Spleen (tissue), 7 donors: ENCODE measurements around the gene TRAPPC11.

Source experiments
- CTCF ChIP-seq, 11 experiments: fragments of 200-600 bp in 7 of 11; fragments of 450-650 bp in 4 of 11; sonication (generic) in 4 of 11; IDR thresholded peaks in 8 of 11; conservative IDR thresholded peaks in 3 of 11; 1 replicate in 7 of 11; 2 replicates in 4 of 11; pipeline versions ENCODE4 v1.4.0 to v1.8.0; 2016 to 2021; ENCODE audit warnings: antibody characterized with exemption in 11 of 11, inconsistent platforms in 4 of 11, mild to moderate bottlenecking in 1 of 11
- POLR2A ChIP-seq, 3 donors: fragments of 450-650 bp; IDR thresholded peaks; one replicate each; pipeline ENCODE4 v1.5.1; 2017; ENCODE audit warnings: antibody characterized with exemption in 3 of 3, mild to moderate bottlenecking in 1 of 3
- POLR2AphosphoS5 ChIP-seq, 3 donors: sonication (generic); formaldehyde crosslinking; IDR thresholded peaks; one replicate each; pipeline ENCODE4 v1.5.1; 2017; ENCODE audit warnings: antibody characterized with exemption in 3 of 3
- donor health status: DM: no; HTN: no; CAD: no; lungs with moderate emphysema.
- donor health status: DM: no; HTN: no; CAD: no.
- donor health status: DM: no; HTN: no; CAD: no.

GRCh38 chr4:183635321-183635720 lies 23.8 kb upstream of the TRAPPC11 start:
- TF ChIP-seq CTCF (IDR thresholded peaks at IDR 0.05 in 8 of 11, conservative IDR thresholded peaks at IDR 0.05 in 3 of 11), result no peak
- no peak for TF ChIP-seq POLR2AphosphoS5 (IDR thresholded peaks at IDR 0.05)
- TF ChIP-seq POLR2A (IDR thresholded peaks at IDR 0.05), result no peak
